ENCODE measurements around the gene TMEM200B.

DNA sequence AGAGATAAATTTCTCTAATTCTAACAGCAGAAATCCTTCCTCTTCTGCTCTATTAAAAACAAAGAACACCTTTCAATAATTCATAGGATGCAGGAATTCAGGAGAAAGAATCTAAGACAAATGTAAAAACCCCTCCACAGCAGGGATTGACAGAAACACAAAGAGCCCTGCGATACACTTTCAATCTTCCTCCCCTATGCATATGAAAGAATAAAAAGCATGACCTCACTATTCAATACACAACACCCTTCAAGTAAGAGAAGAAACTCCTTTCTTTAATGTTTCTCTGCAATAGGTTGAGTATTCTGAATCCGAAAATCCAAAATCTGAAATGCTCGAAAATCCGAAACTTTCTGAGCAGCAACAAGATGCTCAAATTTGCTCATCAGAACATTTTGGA is 40.9 kb upstream of the TMEM200B start:
- TF ChIP-seq, protein P1, sequence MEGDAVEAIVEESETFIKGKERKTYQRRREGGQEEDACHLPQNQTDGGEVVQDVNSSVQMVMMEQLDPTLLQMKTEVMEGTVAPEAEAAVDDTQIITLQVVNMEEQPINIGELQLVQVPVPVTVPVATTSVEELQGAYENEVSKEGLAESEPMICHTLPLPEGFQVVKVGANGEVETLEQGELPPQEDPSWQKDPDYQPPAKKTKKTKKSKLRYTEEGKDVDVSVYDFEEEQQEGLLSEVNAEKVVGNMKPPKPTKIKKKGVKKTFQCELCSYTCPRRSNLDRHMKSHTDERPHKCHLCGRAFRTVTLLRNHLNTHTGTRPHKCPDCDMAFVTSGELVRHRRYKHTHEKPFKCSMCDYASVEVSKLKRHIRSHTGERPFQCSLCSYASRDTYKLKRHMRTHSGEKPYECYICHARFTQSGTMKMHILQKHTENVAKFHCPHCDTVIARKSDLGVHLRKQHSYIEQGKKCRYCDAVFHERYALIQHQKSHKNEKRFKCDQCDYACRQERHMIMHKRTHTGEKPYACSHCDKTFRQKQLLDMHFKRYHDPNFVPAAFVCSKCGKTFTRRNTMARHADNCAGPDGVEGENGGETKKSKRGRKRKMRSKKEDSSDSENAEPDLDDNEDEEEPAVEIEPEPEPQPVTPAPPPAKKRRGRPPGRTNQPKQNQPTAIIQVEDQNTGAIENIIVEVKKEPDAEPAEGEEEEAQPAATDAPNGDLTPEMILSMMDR (IDR thresholded peaks at IDR 0.05 in 2 of 3, conservative IDR thresholded peaks at IDR 0.05 in 1 of 3; ENCODE audit: control insufficient read depth in 2 of 3, extremely low read depth in 1 of 3, insufficient read depth in 1 of 3, low read depth in 3 of 3, low read length in 3 of 3): no peak
- TF ChIP-seq JUND (IDR thresholded peaks at IDR 0.05; ENCODE audit: low read depth, low read length): no peak
- no peak for TF ChIP-seq FOS (IDR thresholded peaks at IDR 0.05; ENCODE audit: borderline replicate concordance, extremely low read depth, insufficient read length)
- TF ChIP-seq, protein P2, sequence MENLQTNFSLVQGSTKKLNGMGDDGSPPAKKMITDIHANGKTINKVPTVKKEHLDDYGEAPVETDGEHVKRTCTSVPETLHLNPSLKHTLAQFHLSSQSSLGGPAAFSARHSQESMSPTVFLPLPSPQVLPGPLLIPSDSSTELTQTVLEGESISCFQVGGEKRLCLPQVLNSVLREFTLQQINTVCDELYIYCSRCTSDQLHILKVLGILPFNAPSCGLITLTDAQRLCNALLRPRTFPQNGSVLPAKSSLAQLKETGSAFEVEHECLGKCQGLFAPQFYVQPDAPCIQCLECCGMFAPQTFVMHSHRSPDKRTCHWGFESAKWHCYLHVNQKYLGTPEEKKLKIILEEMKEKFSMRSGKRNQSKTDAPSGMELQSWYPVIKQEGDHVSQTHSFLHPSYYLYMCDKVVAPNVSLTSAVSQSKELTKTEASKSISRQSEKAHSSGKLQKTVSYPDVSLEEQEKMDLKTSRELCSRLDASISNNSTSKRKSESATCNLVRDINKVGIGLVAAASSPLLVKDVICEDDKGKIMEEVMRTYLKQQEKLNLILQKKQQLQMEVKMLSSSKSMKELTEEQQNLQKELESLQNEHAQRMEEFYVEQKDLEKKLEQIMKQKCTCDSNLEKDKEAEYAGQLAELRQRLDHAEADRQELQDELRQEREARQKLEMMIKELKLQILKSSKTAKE (IDR thresholded peaks at IDR 0.05; ENCODE audit: low read depth, poor library complexity, severe bottlenecking): no peak
- TF ChIP-seq NR2C2 (IDR thresholded peaks at IDR 0.05; ENCODE audit: borderline replicate concordance, control insufficient read depth, insufficient read length, low read depth): no peak
